SK-N-SH (cell line): Measurements from ENCODE around the gene ECE1. TPM values are rescaled to one million over a fixed set of nuclear protein-coding genes. Genes with fewer than 3 reads are reported as not detected.

ENCODE experiments used
- CTCF ChIA-PET: fragments of 300-600, 350-600 bp; formaldehyde crosslinking; extraction: SDS; loops from one replicate; lab custom pipeline; 2021; lab: Yijun Ruan, JAX
- POLR2A ChIA-PET: fragments of 350-600 bp; sonication (Branson Sonifier 250); formaldehyde crosslinking; extraction: SDS; loops from one replicate; lab custom pipeline; 2020; ENCODE audit warnings: antibody characterized with exemption, inconsistent platforms; lab: Yijun Ruan, JAX
- DNase-seq: peaks from one replicate; pipeline ENCODE4 v3.0.0; 2012
- H2AFZ ChIP-seq: fragments of 200-600 bp; sonication (generic); 2 replicates; pipeline ENCODE4 v1.8.1; 2016; ENCODE audit warnings: antibody characterized with exemption, mild to moderate bottlenecking, low read depth
- H3F3A ChIP-seq: fragments of 200-600 bp; sonication (generic); replicated peaks from 2 replicates; pipeline ENCODE3; 2016; ENCODE audit warnings: antibody characterized with exemption, mild to moderate bottlenecking; ENCODE audit not compliant: insufficient read depth
- H3K27ac ChIP-seq, 2 experiments: fragments of 200-500 bp in 1 of 2; fragments of 200-600 bp in 1 of 2; sonication (Bioruptor generic) in 1 of 2; sonication (generic), shearing (Covaris generic) in 1 of 2; 2 replicates each; pipeline versions ENCODE4 v1.5.1 to v1.6.1; 2014 to 2016; ENCODE audit warnings: low read depth in 2 of 2, inconsistent platforms in 1 of 2, low read length in 1 of 2, mild to moderate bottlenecking in 1 of 2, mixed read lengths in 1 of 2
- H3K27me3 ChIP-seq: fragments of 200-600 bp; sonication (generic), shearing (Covaris generic); 2 replicates; pipeline ENCODE4 v1.6.1; 2016; ENCODE audit warnings: mixed run types; ENCODE audit not compliant: insufficient read depth
- H3K36me3 ChIP-seq, 2 experiments: fragments of 200-500 bp in 1 of 2; fragments of 200-600 bp in 1 of 2; sonication (Bioruptor generic) in 1 of 2; sonication (generic) in 1 of 2; replicated peaks in 1 of 2; 2 replicates each; pipeline versions ENCODE3 to v1.5.1; 2014 to 2016; ENCODE audit warnings: low read length in 1 of 2, mild to moderate bottlenecking in 1 of 2; ENCODE audit not compliant: insufficient read depth in 2 of 2, control insufficient read depth in 1 of 2
- H3K4me1 ChIP-seq, 2 experiments: fragments of 200-500 bp in 1 of 2; fragments of 200-600 bp in 1 of 2; sonication (Bioruptor generic) in 1 of 2; sonication (generic), shearing (Covaris generic) in 1 of 2; 2 replicates each; pipeline versions ENCODE4 v1.5.1 to v1.6.1; 2014 to 2016; ENCODE audit warnings: low read depth in 1 of 2, low read length in 1 of 2, mixed run types in 1 of 2; ENCODE audit not compliant: insufficient read depth in 2 of 2, control insufficient read depth in 1 of 2
- H3K4me2 ChIP-seq: fragments of 200-600 bp; sonication (generic), shearing (Covaris generic); 2 replicates; pipeline ENCODE4 v1.6.1; 2017; ENCODE audit warnings: mixed run types
- H3K4me3 ChIP-seq, 2 experiments: fragments of 200-500 bp in 1 of 2; fragments of 200-600 bp in 1 of 2; sonication (Bioruptor generic) in 1 of 2; sonication (generic), shearing (Covaris generic) in 1 of 2; 2 replicates each; pipeline versions ENCODE4 v1.5.1 to v1.8.1; 2014 to 2016; ENCODE audit warnings: low read depth in 2 of 2, inconsistent platforms in 1 of 2, low read length in 1 of 2, mild to moderate bottlenecking in 1 of 2, mixed read lengths in 1 of 2, moderate library complexity in 1 of 2
- H3K79me2 ChIP-seq: fragments of 200-600 bp; sonication (generic); 2 replicates; pipeline ENCODE4 v1.8.1; 2017; ENCODE audit warnings: mild to moderate bottlenecking; ENCODE audit not compliant: insufficient read depth
- H3K9ac ChIP-seq: fragments of 200-600 bp; sonication (generic); 2 replicates; pipeline ENCODE4 v1.6.1; 2017; ENCODE audit warnings: mixed run types
- H3K9me2 ChIP-seq: fragments of 200-600 bp; sonication (generic); 2 replicates; pipeline ENCODE4 v1.6.1; 2017; ENCODE audit warnings: mixed run types
- H3K9me3 ChIP-seq: fragments of 200-600 bp; sonication (generic); 2 replicates; pipeline ENCODE4 v1.6.1; 2017; ENCODE audit warnings: mixed run types, mild to moderate bottlenecking, moderate library complexity
- H4K20me1 ChIP-seq: fragments of 200-600 bp; sonication (generic); 2 replicates; pipeline ENCODE4 v1.6.1; 2017; ENCODE audit warnings: mild to moderate bottlenecking, mixed run types; ENCODE audit not compliant: insufficient read depth
- CHD2 ChIP-seq: fragments of 150-350 bp; IDR thresholded peaks from 2 replicates; pipeline ENCODE4 v1.6.1; 2018; ENCODE audit warnings: low read length; ENCODE audit not compliant: partially characterized antibody
- ELF1 ChIP-seq: IDR thresholded peaks from 2 replicates; pipeline ENCODE4 v1.4.0; 2012
- FOXJ3 ChIP-seq: sonication (generic); formaldehyde crosslinking; IDR thresholded peaks from 2 replicates; pipeline ENCODE4 v1.5.1; 2020; ENCODE audit warnings: mild to moderate bottlenecking, missing genetic modification reagents
- FOXM1 ChIP-seq: IDR thresholded peaks from 2 replicates; pipeline ENCODE4 v1.4.0; 2012; ENCODE audit warnings: low read depth, mild to moderate bottlenecking
- GABPA ChIP-seq: IDR thresholded peaks from 2 replicates; pipeline ENCODE4 v1.4.0; 2012; ENCODE audit warnings: low read depth, mild to moderate bottlenecking
- GATA2 ChIP-seq: sonication (generic); formaldehyde crosslinking; IDR thresholded peaks from 2 replicates; pipeline ENCODE4 v1.5.0; 2020; ENCODE audit warnings: mild to moderate bottlenecking, missing genetic modification reagents
- JUND ChIP-seq: IDR thresholded peaks from 2 replicates; pipeline ENCODE4 v1.4.0; 2012
- MXI1 ChIP-seq: IDR thresholded peaks from 2 replicates; pipeline ENCODE4 v1.6.1; 2012; ENCODE audit warnings: mild to moderate bottlenecking, low read depth, low read length, improper control_type of control experiment
- NFIC ChIP-seq: IDR thresholded peaks from 2 replicates; pipeline ENCODE4 v1.4.0; 2012; ENCODE audit warnings: borderline replicate concordance
- RCOR1 ChIP-seq: fragments of 150-350 bp; IDR thresholded peaks from 2 replicates; pipeline ENCODE4 v1.6.1; 2017; ENCODE audit warnings: antibody characterized with exemption, low read length
- RFX5 ChIP-seq: IDR thresholded peaks from 2 replicates; pipeline ENCODE4 v1.6.1; 2012; ENCODE audit warnings: mild to moderate bottlenecking, improper control_type of control experiment, low read length
- TAF1 ChIP-seq: IDR thresholded peaks from 2 replicates; pipeline ENCODE4 v1.6.1; 2012; ENCODE audit warnings: low read depth, mild to moderate bottlenecking, low read length, moderate library complexity, borderline replicate concordance
- TCF12 ChIP-seq: IDR thresholded peaks from 2 replicates; pipeline ENCODE4 v1.4.0; 2012
- TEAD4 ChIP-seq: IDR thresholded peaks from 2 replicates; pipeline ENCODE4 v1.4.0; 2012; ENCODE audit warnings: mild to moderate bottlenecking, borderline replicate concordance; ENCODE audit not compliant: insufficient read depth
- YY1 ChIP-seq: IDR thresholded peaks from 2 replicates; pipeline ENCODE4 v1.4.0; 2012; ENCODE audit warnings: low read depth, mild to moderate bottlenecking
- WGBS: methylation state at CpG from one replicate; pipeline ENCODE4 v1.1.6; 2017; ENCODE audit warnings: low lambda C conversion rate; 5-methylcytosine and 5-hydroxymethylcytosine counted together
- polyA plus RNA-seq, 3 experiments: library from polyadenylated mRNA; depleted of rRNA; stranded (reverse); fragments of >200 nt; gene quantifications; 2 replicates each; pipeline ENCODE4 v1.2.3, GENCODE V29; 2012
- TF ChIP-seq, protein P1 (sequence below): fragments of 200-600 bp; sonication (generic); IDR thresholded peaks from 2 replicates; pipeline ENCODE4 v1.6.1; 2017; ENCODE audit warnings: antibody characterized with exemption, mild to moderate bottlenecking, moderate library complexity
- TF ChIP-seq, protein P2 (sequence below): IDR thresholded peaks from 2 replicates; pipeline ENCODE4 v1.4.0; 2012; ENCODE audit warnings: low read depth, borderline replicate concordance
- TF ChIP-seq, protein P3 (sequence below): IDR thresholded peaks from 2 replicates; pipeline ENCODE4 v1.4.0; 2012; ENCODE audit warnings: low read depth
- TF ChIP-seq, protein P4 (sequence below): IDR thresholded peaks from 2 replicates; pipeline ENCODE4; 2012

Gene ECE1
- polyA plus RNA-seq, 1 of the 3 experiments (the other 2 are of a cell fraction): 96.6 TPM

DNA sequence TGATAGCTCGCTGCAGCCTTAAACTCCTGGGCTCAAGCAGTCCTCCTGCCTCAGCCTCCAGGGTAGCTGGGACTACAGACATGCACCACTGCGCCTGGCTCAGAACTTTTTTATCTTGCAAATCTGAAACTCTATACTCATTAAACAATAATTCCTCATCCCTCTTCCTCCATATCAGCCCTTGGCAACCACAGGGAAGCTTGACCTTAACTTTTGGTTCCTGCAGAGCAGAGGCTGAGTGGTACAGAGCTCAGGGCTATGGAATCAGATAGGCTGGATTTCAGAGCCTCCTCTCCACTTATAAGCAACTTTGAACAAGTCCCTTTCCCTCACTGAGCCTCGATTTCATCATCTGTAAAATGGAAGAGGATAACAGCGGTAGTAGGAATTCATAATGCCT lies 47.4 kb downstream of the ECE1 start (continued):
- TF ChIP-seq, protein P1, sequence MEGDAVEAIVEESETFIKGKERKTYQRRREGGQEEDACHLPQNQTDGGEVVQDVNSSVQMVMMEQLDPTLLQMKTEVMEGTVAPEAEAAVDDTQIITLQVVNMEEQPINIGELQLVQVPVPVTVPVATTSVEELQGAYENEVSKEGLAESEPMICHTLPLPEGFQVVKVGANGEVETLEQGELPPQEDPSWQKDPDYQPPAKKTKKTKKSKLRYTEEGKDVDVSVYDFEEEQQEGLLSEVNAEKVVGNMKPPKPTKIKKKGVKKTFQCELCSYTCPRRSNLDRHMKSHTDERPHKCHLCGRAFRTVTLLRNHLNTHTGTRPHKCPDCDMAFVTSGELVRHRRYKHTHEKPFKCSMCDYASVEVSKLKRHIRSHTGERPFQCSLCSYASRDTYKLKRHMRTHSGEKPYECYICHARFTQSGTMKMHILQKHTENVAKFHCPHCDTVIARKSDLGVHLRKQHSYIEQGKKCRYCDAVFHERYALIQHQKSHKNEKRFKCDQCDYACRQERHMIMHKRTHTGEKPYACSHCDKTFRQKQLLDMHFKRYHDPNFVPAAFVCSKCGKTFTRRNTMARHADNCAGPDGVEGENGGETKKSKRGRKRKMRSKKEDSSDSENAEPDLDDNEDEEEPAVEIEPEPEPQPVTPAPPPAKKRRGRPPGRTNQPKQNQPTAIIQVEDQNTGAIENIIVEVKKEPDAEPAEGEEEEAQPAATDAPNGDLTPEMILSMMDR: no peak
- TF ChIP-seq FOXJ3 (CRISPR knock-in tag): no peak
- TF ChIP-seq, protein P2, sequence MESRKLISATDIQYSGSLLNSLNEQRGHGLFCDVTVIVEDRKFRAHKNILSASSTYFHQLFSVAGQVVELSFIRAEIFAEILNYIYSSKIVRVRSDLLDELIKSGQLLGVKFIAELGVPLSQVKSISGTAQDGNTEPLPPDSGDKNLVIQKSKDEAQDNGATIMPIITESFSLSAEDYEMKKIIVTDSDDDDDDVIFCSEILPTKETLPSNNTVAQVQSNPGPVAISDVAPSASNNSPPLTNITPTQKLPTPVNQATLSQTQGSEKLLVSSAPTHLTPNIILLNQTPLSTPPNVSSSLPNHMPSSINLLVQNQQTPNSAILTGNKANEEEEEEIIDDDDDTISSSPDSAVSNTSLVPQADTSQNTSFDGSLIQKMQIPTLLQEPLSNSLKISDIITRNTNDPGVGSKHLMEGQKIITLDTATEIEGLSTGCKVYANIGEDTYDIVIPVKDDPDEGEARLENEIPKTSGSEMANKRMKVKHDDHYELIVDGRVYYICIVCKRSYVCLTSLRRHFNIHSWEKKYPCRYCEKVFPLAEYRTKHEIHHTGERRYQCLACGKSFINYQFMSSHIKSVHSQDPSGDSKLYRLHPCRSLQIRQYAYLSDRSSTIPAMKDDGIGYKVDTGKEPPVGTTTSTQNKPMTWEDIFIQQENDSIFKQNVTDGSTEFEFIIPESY: no peak
- TF ChIP-seq TCF12: no peak

DNA sequence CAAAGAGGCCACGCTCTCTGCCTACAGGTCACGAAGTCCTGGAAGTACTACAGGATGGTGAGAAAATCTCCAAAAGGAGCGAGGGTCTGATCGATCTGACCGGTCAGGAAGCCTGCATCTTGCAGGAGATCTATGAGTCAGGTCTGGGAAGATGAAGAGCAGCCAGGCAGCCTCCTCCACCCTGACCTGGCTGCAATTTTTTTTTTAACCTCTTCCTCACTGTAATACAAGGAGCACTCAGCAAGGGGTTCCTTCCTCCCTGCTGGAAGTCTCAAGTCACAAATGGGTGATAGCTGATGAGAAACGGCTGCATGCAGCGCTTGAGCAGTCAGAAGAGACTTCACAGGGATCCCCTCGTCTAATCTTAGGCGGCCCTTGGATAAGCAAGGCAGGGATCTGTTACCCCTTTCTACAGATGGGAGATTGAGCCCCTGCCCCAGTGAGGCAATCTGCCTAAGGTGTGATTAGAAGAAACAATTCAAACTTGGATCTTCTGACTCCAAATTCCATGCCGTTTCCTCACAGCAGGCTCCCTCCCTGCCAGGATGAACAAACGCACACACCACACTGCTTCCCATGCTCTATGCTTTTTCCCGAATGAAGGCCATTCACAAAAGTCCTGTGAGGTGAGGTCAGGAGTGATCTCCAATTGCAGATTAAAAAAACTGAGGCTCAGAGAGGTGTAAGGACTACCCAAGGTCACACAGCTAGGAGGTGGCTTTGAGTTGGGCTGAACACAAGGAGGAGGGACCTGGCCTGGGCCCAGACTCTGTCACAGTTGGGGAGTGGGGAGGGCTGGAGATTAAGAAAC lies 48.3 kb downstream of the ECE1 start:
- H3K27ac ChIP-seq: no peak overlapping the region; a peak in 1 of 4 replicates
- ChIA-PET POLR2A (no interaction called here), CTCF (interaction anchor here (2.7 to 13.5 kb wide), 2 partner anchors 13 to 127 kb away, joined by 11 to 134 read pairs; no protein-coding TSS in a partner anchor)
- H3K9me3 ChIP-seq: no peaks in the 10 kb centered on the region
- no peaks in the 10 kb centered on the region for H4K20me1 ChIP-seq
- no peaks in the 10 kb centered on the region; the same call in 1 of the 2 replicates for H3K79me2 ChIP-seq
- no peak overlapping the region for H2AFZ ChIP-seq
- H3K4me2 ChIP-seq: no peak overlapping the region
- no peak overlapping the region for H3K4me3 ChIP-seq
- H3F3A ChIP-seq: no peaks in the 10 kb centered on the region
- 84% methylated on average over 12 of the region's 12 CpGs for WGBS
- no peak for TF ChIP-seq NFIC
- TF ChIP-seq JUND: no peak
- no peak for TF ChIP-seq CHD2
- no peak for TF ChIP-seq GATA2 (CRISPR knock-in tag)
- no peak for TF ChIP-seq GABPA
- TF ChIP-seq, all 33 proteins: peak for 0
- Histone ChIP-seq H3K4me1 (no peaks in the 10 kb centered on the region), H3K36me3 (peaks cover 5 to 43% of the 10 kb centered on the region in 2 experiments), H3K9ac (no peak overlapping the region), H3K27me3 (no peaks in the 10 kb centered on the region), H3K9me2 (no peaks in the 10 kb centered on the region)
- DNase-seq: no peak

DNA sequence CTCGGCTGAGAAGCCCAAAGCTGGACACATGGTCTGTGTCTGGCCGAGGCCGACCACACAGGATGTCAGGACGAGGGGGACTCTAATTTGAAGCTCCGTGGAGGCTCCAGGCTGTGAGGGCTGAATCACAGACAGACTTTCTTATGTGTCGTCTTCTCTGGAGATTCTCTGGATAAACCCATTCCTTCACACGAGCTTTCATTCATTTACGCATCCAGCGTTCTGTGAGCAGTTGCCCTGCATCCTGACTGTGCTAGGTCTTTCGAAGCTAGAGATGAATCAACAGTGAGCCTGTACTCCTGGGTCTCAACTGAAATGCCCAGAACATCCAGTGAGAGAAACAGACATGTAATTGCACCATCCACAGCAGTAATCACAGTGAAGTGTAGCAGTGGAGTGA lies 49.6 kb downstream of the ECE1 start:
- Histone ChIP-seq H3K36me3 (peaks cover 5 to 50% of the 10 kb centered on the region in 2 experiments), H3K9me2 (no peaks in the 10 kb centered on the region), H2AFZ (no peak overlapping the region)
- POLR2A ChIA-PET: no interaction called here
- no peak for DNase-seq
- CTCF ChIA-PET: interaction anchor here (0.8 to 13.5 kb wide), 8 partner anchors 9 to 417 kb away, joined by 3 to 134 read pairs (median 4); no protein-coding TSS in a partner anchor
- WGBS: 94% methylated on average over 10 of the region's 10 CpGs
- no peak for TF ChIP-seq TAF1
- TF ChIP-seq, protein P3, sequence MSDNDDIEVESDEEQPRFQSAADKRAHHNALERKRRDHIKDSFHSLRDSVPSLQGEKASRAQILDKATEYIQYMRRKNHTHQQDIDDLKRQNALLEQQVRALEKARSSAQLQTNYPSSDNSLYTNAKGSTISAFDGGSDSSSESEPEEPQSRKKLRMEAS: no peak
- no peak for TF ChIP-seq TEAD4
- no peak for TF ChIP-seq ELF1
- TF ChIP-seq, protein P2: no peak
- no peak for TF ChIP-seq FOXM1
- no peak for TF ChIP-seq MXI1
- no peak for TF ChIP-seq RFX5
- no peak for TF ChIP-seq YY1
- TF ChIP-seq RCOR1: no peak
- TF ChIP-seq, protein P4, sequence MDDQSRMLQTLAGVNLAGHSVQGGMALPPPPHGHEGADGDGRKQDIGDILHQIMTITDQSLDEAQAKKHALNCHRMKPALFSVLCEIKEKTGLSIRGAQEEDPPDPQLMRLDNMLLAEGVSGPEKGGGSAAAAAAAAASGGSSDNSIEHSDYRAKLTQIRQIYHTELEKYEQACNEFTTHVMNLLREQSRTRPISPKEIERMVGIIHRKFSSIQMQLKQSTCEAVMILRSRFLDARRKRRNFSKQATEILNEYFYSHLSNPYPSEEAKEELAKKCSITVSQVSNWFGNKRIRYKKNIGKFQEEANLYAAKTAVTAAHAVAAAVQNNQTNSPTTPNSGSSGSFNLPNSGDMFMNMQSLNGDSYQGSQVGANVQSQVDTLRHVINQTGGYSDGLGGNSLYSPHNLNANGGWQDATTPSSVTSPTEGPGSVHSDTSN: no peak
- TF ChIP-seq, all 33 proteins: peak for 0
- Histone ChIP-seq H3K27ac (no peak overlapping the region), H3K4me1 (no peaks in the 10 kb centered on the region), H3K27me3 (no peaks in the 10 kb centered on the region), H4K20me1 (no peaks in the 10 kb centered on the region), H3F3A (no peaks in the 10 kb centered on the region), H3K9me3 (no peaks in the 10 kb centered on the region), H3K4me3 (no peak overlapping the region), H3K79me2 (no peaks in the 10 kb centered on the region; the same call in 1 of the 2 replicates), H3K9ac (no peak overlapping the region), H3K4me2 (no peak overlapping the region)
